WERI-Rb-1 (cell line): ENCODE measurements around the gene SOWAHC.

Experiments
- DNase-seq: peaks from one replicate; pipeline ENCODE4 v3.0.0-alpha.2; 2020
- H3K27ac ChIP-seq: fragments of 250-450 bp; sonication (Bioruptor Pico); 2 replicates; pipeline ENCODE4 v1.5.1; 2020; ENCODE audit warnings: mild to moderate bottlenecking, moderate library complexity
- H3K27me3 ChIP-seq: fragments of 250-450 bp; sonication (Bioruptor Pico); 2 replicates; pipeline ENCODE4 v1.5.1; 2021; ENCODE audit warnings: mild to moderate bottlenecking, low read depth, moderate library complexity; ENCODE audit not compliant: insufficient read depth, severe bottlenecking
- H3K36me3 ChIP-seq: fragments of 250-450 bp; sonication (Bioruptor Pico); 2 replicates; pipeline ENCODE4 v1.5.1; 2020; ENCODE audit warnings: mild to moderate bottlenecking, moderate library complexity
- H3K4me3 ChIP-seq: 2 replicates; pipeline ENCODE4 v1.5.1; 2011; ENCODE audit warnings: low read depth, mild to moderate bottlenecking, control low read depth, low read length
- H3K9me3 ChIP-seq: fragments of 250-450 bp; sonication (Bioruptor Pico); 2 replicates; pipeline ENCODE4 v1.5.1; 2021; ENCODE audit warnings: mild to moderate bottlenecking, moderate library complexity; ENCODE audit not compliant: severe bottlenecking
- CTCF ChIP-seq: IDR thresholded peaks from 2 replicates; pipeline ENCODE4 v1.5.1; 2011; ENCODE audit warnings: low read depth, mild to moderate bottlenecking, control low read depth, inconsistent platforms, low read length

Gene SOWAHC

GRCh38 chr2:109613081-109613921 is 863 bp upstream of the SOWAHC start:
- H3K9me3 ChIP-seq: no peaks in the 10 kb centered on the region
- H3K36me3 ChIP-seq: no peaks in the 10 kb centered on the region
- H3K27me3 ChIP-seq: no peaks in the 10 kb centered on the region
- peak overlapping the region; percentile 93 for H3K4me3 ChIP-seq
- no peak for TF ChIP-seq CTCF
- peak overlapping the region; percentile 97 for H3K27ac ChIP-seq
- no peak for DNase-seq

- peak overlapping the region; percentile 97 for H3K27ac ChIP-seq
Measured at GRCh38 chr2:109614715-109615636, 812 bp downstream of the SOWAHC start.

GRCh38 chr2:109615637-109616144 is 1.5 kb downstream of the SOWAHC start:
- Histone ChIP-seq H3K36me3 (no peaks in the 10 kb centered on the region), H3K9me3 (no peaks in the 10 kb centered on the region), H3K27ac (no peak overlapping the region), H3K27me3 (no peaks in the 10 kb centered on the region), H3K4me3 (no peak overlapping the region)
- no peak for DNase-seq
- no peak for TF ChIP-seq CTCF

More at GRCh38 chr2:109614715-109615636, 812 bp downstream of the SOWAHC start:
- H3K27me3 ChIP-seq: no peaks in the 10 kb centered on the region
- peak overlapping the region; percentile 47 for H3K4me3 ChIP-seq
- no peaks in the 10 kb centered on the region for H3K9me3 ChIP-seq
- TF ChIP-seq CTCF: no peak
- no peaks in the 10 kb centered on the region for H3K36me3 ChIP-seq
- DNase-seq: no peak

- no peak for TF ChIP-seq CTCF
- Histone ChIP-seq H3K4me3 (no peak overlapping the region), H3K27ac (no peak overlapping the region), H3K27me3 (no peaks in the 10 kb centered on the region), H3K36me3 (no peaks in the 10 kb centered on the region), H3K9me3 (no peaks in the 10 kb centered on the region)
- no peak for DNase-seq
Measured at GRCh38 chr2:109616184-109616583, 2.0 kb downstream of the SOWAHC start.

- Histone ChIP-seq H3K9me3 (no peaks in the 10 kb centered on the region), H3K4me3 (no peak overlapping the region), H3K36me3 (no peaks in the 10 kb centered on the region), H3K27ac (no peak overlapping the region), H3K27me3 (peaks cover 14% of the 10 kb centered on the region)
- no peak for DNase-seq
- TF ChIP-seq CTCF: no peak
Measured at GRCh38 chr2:109619032-109619615, 5.0 kb downstream of the SOWAHC start.
